NCI-H526 treated with DMSO at 0.1 percent for 48 hours (cell line): ENCODE results near the gene MTMR12.
"Not testable (repeated sequence)": the region's sequence is repeated elsewhere in the genome, so short reads cannot be mapped to it uniquely, and the experiment has no call there.

Experiments used
- DNase-seq: peaks from one replicate; lab custom pipeline; 2025; lab: John Stamatoyannopoulos, UW

Gene MTMR12

DNA sequence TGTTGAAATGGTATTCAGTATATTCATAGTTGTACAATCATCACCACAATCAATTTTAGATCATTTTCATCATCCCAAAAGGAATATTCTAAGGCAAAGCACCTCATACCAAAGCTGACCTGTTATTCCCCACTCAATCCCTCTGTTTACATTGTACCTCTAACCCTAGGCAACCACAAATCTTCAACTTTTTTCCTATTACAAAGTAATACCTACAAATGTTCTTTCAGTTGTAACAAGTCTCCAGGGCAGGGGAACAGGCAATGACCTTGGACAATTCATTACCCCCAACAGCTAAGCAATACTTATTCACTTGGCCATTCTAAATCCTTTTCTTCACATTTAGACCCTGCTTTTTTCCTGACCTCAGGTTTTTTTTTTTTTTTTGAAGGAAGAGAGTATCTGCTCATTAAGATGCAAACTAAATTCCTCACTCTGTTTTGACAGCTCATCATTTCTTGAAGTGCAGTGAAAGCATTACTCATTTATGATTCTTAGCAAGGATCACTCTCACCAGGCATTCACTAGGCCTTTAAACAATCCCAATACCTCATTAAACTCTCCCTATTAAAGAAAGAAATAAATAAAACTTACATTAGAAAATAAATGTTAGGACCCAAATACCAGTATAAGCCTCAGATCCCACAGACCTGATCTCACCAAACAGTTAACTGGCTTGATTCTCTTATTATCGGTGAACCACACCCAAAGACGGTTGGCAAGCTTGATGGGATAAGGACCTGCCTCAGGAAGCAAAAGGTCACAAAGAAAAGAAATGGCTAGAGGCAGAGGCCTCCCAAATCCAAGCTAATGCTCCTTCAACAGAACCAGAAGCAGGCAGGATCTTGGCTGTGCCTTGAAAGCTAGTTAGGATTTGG, 15.3 kb downstream of the MTMR12 start:
- peak; percentile 6 for DNase-seq

GRCh38 chr5:32295966-32296772, 16.6 kb downstream of the MTMR12 start:
- not testable (repeated sequence) for DNase-seq

DNA sequence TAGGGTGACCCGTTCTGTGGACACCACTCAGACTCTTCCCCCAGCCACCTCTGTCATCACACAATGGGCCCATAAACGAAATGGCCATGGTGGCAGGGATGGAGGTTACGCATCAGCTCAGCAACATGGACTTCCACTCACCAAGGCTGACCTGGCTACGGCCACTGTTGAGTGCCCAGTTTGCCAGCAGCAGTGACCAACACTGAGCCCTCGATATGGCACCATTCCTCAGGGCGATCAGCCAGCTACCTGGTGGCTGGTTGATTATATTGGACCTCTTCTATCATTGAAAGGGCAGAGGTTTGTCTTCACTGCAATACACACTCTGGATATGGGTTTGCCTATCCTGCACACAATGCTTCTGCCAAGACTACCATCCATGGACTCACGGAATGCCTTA, 21.1 kb downstream of the MTMR12 start:
- DNase-seq = no peak

DNA sequence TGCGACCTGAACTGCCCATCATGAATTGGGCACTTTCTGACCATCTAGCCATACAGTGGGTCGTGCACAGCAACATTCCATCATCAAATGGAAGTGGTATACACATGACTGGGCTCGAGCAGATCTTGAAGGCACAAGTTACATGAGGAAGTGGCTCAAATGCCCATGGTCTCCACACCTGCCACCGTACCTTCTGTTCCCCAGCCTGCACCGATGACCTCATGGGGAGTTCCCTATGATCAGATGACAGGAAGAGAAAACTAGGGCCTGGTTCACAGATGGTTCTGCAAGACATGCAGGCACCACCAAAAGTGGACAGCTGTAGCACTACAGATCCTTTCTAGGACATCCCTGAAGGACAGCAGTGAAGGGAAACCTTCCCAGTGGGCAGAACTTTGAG, 21.8 kb downstream of the MTMR12 start:
- DNase-seq = no peak

- DNase-seq = not testable (repeated sequence)
Measured at GRCh38 chr5:32290501-32290900, 22.2 kb downstream of the MTMR12 start.

DNA sequence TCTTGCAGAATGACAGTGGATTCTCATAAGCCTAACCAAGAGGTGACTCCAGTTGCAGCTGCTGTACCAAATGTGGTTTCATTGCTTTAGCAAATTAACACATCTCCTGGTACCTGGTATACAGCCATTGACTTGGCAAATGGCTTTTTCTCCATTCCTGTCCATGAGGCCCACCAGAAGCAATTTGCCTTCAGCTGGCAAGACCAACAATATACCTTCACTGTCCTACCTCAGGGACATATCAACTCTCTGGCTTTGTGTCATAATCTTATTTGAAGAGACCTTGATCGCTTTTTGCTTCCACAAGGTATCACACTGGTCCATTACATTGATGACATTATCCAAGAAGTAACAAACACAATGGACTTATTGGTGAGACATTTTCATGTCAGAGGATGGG, 22.8 kb downstream of the MTMR12 start:
- not testable (repeated sequence) for DNase-seq

DNA sequence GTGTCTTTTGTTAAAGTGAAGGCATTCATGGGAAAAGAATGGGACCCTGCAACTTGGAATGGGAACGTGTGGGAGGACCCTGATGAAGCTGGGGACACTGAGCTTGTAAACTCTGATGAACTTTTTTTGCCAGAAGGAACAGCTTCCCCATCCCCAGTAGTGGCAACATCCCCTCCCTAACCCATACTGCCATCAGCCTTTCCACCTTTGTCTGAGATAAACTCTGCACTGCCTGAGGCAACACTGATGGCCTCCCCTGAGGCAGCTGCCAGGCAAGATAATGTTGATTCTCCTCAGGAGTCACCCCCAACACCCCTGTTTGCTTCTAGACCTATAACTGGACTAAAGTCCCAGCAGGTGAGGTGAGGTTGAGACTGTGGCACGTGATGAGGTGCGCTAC, 24.6 kb downstream of the MTMR12 start:
- DNase-seq = not testable (repeated sequence)

GRCh38 chr5:32287525-32287924, 25.2 kb downstream of the MTMR12 start:
- DNase-seq = not testable (repeated sequence)

DNA sequence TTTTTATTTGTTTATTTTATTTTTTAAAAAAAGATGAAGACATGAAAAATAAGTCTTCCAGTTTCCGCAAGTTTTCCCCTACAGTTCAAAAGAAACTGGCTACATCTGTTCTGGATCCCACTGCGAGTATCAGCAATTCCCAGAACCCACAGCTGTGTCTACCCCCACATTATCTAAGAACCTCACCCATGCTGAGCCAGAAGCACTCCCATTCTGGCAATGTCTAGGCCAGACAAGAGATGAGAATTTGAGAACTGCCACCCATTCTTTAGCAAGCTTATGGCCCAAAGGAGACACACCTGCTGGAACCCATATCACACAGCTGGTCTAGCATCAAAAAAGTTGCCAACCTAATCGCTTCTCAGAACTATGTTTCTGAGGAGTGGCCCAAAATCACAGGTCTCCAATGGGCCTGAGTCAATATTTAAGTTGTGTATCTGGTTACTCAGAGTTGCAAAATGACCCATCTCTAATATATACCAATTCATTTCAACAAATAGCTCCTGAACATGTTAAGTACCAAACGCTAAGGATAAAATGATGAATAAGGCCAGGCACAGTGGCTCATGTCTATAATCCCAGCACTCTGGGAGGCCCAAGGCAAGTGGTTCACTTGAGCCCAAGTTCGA, 27.1 kb downstream of the MTMR12 start:
- no peak for DNase-seq

GRCh38 chr5:32283539-32284377, 29.0 kb downstream of the MTMR12 start:
- DNase-seq = no peak

- DNase-seq = no peak
Measured at GRCh38 chr5:32283061-32283460, 29.7 kb downstream of the MTMR12 start.

DNA sequence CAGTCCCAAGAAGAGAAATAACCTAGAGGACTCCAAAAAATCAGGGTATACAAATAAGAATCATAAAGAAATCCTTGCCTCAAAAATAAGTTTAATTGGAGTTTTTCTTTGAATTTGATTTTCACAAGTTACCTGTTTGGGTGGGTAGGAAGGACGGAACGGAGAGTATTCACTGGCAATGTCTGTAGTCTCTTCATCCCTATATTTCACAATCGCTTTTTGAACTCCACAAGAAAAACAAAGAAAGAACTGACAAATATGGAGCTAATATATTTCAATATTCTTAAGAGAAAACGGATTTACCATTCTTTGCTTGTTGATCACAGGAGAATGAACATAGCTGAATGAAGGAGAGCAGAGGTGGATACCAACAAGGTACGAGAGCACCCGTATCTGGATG, 30.1 kb downstream of the MTMR12 start:
- DNase-seq = no peak

- not testable (repeated sequence) for DNase-seq
Measured at GRCh38 chr5:32281378-32282133, 31.2 kb downstream of the MTMR12 start.

GRCh38 chr5:32280656-32281081, 32.1 kb downstream of the MTMR12 start:
- DNase-seq = no peak

GRCh38 chr5:32279786-32280185, 33.0 kb downstream of the MTMR12 start:
- no peak for DNase-seq

GRCh38 chr5:32279223-32279622, 33.5 kb downstream of the MTMR12 start:
- DNase-seq = no peak

DNA sequence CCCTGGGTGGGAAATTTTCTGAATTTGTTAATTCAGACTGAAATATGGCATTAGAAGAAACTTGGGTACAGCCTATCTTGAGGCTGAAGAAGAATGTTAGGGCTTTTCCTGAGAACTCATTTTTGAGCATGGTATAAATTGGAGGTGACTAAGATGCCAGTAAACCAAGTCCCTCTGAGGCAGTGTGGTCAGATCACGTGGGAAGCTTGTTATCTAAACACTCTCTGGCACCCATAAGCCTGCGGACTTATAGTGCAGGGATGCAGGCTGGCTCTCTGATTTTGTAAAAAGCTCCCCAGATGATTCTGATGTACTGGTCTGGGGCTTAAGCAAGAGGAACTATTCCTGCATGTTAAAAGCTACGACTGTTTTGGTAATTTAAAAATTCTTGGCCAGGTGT, 34.3 kb downstream of the MTMR12 start:
- DNase-seq = no peak

- no peak for DNase-seq
Measured at GRCh38 chr5:32277798-32278197, 34.9 kb downstream of the MTMR12 start.

- no peak for DNase-seq
Measured at GRCh38 chr5:32276173-32276853, 36.4 kb downstream of the MTMR12 start.

DNA sequence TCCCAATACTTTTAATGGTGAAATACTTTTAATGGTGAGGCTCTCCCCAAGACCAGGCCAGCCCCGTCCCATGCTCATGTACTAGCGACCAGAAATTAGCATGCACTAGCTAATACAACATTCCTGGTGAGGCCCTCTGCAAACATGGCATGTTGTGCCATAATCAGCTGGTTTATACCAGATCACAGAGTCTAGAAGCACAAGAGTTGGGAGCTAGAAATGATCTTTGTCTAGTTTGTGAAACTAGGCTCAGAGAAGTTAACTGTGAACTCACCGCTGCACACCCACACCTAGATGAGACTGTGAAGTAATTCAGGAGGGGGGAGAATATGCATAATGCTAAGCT, 37.4 kb downstream of the MTMR12 start:
- no peak for DNase-seq
